K562 (cell line): Measurements from ENCODE around the gene NRM. TPM values are rescaled to one million over a fixed set of nuclear protein-coding genes. Genes with fewer than 3 reads are reported as not detected.

Experiments
- ARNT ChIP-seq, 2 experiments: fragments of 450-650 bp; IDR thresholded peaks; 2 replicates each; pipeline ENCODE4 v1.6.1; 2016; ENCODE audit warnings: mild to moderate bottlenecking in 1 of 2
- BRCA1 ChIP-seq, 2 experiments: fragments of 450-650 bp in 1 of 2; sonication (generic) in 1 of 2; formaldehyde crosslinking in 1 of 2; IDR thresholded peaks; 2 replicates each; pipeline versions ENCODE4 v1.5.0 to v1.6.1; 2017 to 2020; ENCODE audit warnings: mild to moderate bottlenecking in 1 of 2, missing genetic modification reagents in 1 of 2
- CGGBP1 ChIP-seq: fragments of 250-450 bp; sonication (Bioruptor Pico); IDR thresholded peaks from 2 replicates; pipeline ENCODE4 v1.9.0; 2021; ENCODE audit warnings: mild to moderate bottlenecking
- ELF4 ChIP-seq: fragments of 450-650 bp; formaldehyde crosslinking; IDR thresholded peaks from 2 replicates; pipeline ENCODE4 v1.4.0; 2022; ENCODE audit warnings: missing genetic modification characterization
- EP400 ChIP-seq: fragments of 450-650 bp; IDR thresholded peaks from 2 replicates; pipeline ENCODE4 v1.6.1; 2017; ENCODE audit warnings: antibody characterized with exemption, mild to moderate bottlenecking, moderate library complexity
- ESRRA ChIP-seq: fragments of 450-650 bp; IDR thresholded peaks from 2 replicates; pipeline ENCODE4 v1.6.1; 2014; ENCODE audit warnings: low read depth, mild to moderate bottlenecking, moderate library complexity, borderline replicate concordance
- IRF2 ChIP-seq: sonication (generic); formaldehyde crosslinking; IDR thresholded peaks from 2 replicates; pipeline ENCODE4 v1.8.1; 2022; ENCODE audit warnings: mild to moderate bottlenecking, missing genetic modification reagents
- MCM3 ChIP-seq: fragments of 450-650 bp; IDR thresholded peaks from 2 replicates; pipeline ENCODE4 v1.6.1; 2016
- NFRKB ChIP-seq: fragments of 450-650 bp; IDR thresholded peaks from 2 replicates; pipeline ENCODE4 v1.6.1; 2016; ENCODE audit warnings: low read depth
- NR4A1 ChIP-seq, 2 experiments: fragments of 250-450 bp in 1 of 2; fragments of 450-650 bp in 1 of 2; sonication (Bioruptor Pico) in 1 of 2; IDR thresholded peaks; 2 replicates each; pipeline versions ENCODE4 v1.4.0 to v1.6.1; 2016 to 2020; ENCODE audit warnings: mild to moderate bottlenecking in 2 of 2, missing compliant biosample characterization in 1 of 2, missing genetic modification characterization in 1 of 2, moderate library complexity in 1 of 2
- RFX1 ChIP-seq: fragments of 450-650 bp; IDR thresholded peaks from 2 replicates; pipeline ENCODE4 v1.6.1; 2016; ENCODE audit warnings: mild to moderate bottlenecking, moderate library complexity
- SMARCB1 ChIP-seq: IDR thresholded peaks from 2 replicates; pipeline ENCODE4 v1.6.1; 2011; ENCODE audit warnings: improper control_type of control experiment, low read depth; ENCODE audit not compliant: insufficient read length
- TOE1 ChIP-seq, 2 experiments: fragments of 450-650 bp in 1 of 2; sonication (generic) in 1 of 2; formaldehyde crosslinking in 1 of 2; IDR thresholded peaks; 2 replicates each; pipeline versions ENCODE4 v1.7.1 to v1.8.0; 2016 to 2022; ENCODE audit warnings: borderline replicate concordance in 2 of 2, mild to moderate bottlenecking in 2 of 2, antibody characterized with exemption in 1 of 2, inconsistent platforms in 1 of 2, low read depth in 1 of 2, missing genetic modification reagents in 1 of 2, moderate library complexity in 1 of 2
- ZNF354B ChIP-seq: fragments of 250-450 bp; sonication (Bioruptor Pico); IDR thresholded peaks from 2 replicates; pipeline ENCODE4 v1.4.0; 2020
- ZNF695 ChIP-seq: fragments of 450-650 bp; formaldehyde crosslinking; IDR thresholded peaks from 2 replicates; pipeline ENCODE4 v1.4.0; 2020; ENCODE audit warnings: mild to moderate bottlenecking, moderate library complexity
- polyA plus RNA-seq, 8 experiments: library from polyadenylated mRNA; depleted of rRNA in 4 of 8; stranded (reverse) in 5 of 8; unstranded in 3 of 8; fragments of >200 nt; fragmentation: Nextera tagmentation in 2 of 8; fragmentation: Illumina TruSeq in 1 of 8; extraction: Ambion mirVana in 2 of 8; extraction: Trizol in 1 of 8; gene quantifications; 2 replicates each; pipeline versions ENCODE4 v1.2.1 to v1.2.3, GENCODE V29; 2011 to 2014; ENCODE audit warnings: inconsistent platforms in 1 of 8, missing spikeins in 1 of 8
- total RNA-seq, 7 experiments: library from RNA; depleted of rRNA in 6 of 7; stranded (reverse); fragments of >200 nt in 6 of 7; fragmentation: Illumina TruSeq in 2 of 7; extraction: Trizol in 2 of 7; gene quantifications; 2 replicates each; pipeline versions ENCODE4 v1.2.1 to v1.2.3, GENCODE V29; 2011 to 2021; ENCODE audit warnings: low replicate concordance in 1 of 7
- TF ChIP-seq, protein P1 (sequence below): fragments of 450-650 bp; IDR thresholded peaks from 2 replicates; pipeline ENCODE4 v1.7.1; 2018; ENCODE audit warnings: mild to moderate bottlenecking, low read depth; ENCODE audit not compliant: partially characterized antibody
- TF ChIP-seq, protein P2 (sequence below): fragments of 250-450 bp; sonication (Bioruptor Pico); IDR thresholded peaks from 2 replicates; pipeline ENCODE4 v1.5.1; 2021; ENCODE audit warnings: mild to moderate bottlenecking
- TF ChIP-seq, protein P3 (sequence below): fragments of 250-450 bp; sonication (Bioruptor Pico); IDR thresholded peaks from 2 replicates; pipeline ENCODE4 v1.4.0; 2020; ENCODE audit warnings: mild to moderate bottlenecking
- TF ChIP-seq, protein P4 (sequence below): fragments of 250-450 bp; sonication (Bioruptor Pico); IDR thresholded peaks from 2 replicates; pipeline ENCODE4 v1.4.0; 2020; ENCODE audit warnings: borderline replicate concordance

The NRM gene
- total and polyA plus RNA-seq, 9 of the 15 experiments (the other 6 are each of a cell fraction or from before 2014, with no cell fraction given): 9.7 to 58.2 (median 18.1) TPM

- peak; percentile 71 for TF ChIP-seq TOE1 (IDR thresholded peaks at IDR 0.05; ENCODE audit: borderline replicate concordance)
- TF ChIP-seq TOE1 (CRISPR knock-in tag; IDR thresholded peaks at IDR 0.05; ENCODE audit: borderline replicate concordance, low read depth): peak; percentile 68; the same call in 1 of the 2 replicates
- peak; percentile 69 for TF ChIP-seq ELF4 (CRISPR knock-in tag)
- TF ChIP-seq CGGBP1 (CRISPR knock-in tag): 0 out of 2 replicates have a peak, but pooled peaks have one; percentile 9
- no peak for TF ChIP-seq SMARCB1
- TF ChIP-seq NFRKB: peak; percentile 89; the same call in 1 of the 2 replicates
- TF ChIP-seq, protein P1, sequence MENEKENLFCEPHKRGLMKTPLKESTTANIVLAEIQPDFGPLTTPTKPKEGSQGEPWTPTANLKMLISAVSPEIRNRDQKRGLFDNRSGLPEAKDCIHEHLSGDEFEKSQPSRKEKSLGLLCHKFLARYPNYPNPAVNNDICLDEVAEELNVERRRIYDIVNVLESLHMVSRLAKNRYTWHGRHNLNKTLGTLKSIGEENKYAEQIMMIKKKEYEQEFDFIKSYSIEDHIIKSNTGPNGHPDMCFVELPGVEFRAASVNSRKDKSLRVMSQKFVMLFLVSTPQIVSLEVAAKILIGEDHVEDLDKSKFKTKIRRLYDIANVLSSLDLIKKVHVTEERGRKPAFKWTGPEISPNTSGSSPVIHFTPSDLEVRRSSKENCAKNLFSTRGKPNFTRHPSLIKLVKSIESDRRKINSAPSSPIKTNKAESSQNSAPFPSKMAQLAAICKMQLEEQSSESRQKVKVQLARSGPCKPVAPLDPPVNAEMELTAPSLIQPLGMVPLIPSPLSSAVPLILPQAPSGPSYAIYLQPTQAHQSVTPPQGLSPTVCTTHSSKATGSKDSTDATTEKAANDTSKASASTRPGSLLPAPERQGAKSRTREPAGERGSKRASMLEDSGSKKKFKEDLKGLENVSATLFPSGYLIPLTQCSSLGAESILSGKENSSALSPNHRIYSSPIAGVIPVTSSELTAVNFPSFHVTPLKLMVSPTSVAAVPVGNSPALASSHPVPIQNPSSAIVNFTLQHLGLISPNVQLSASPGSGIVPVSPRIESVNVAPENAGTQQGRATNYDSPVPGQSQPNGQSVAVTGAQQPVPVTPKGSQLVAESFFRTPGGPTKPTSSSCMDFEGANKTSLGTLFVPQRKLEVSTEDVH: peak; percentile 66
- TF ChIP-seq ZNF354B (CRISPR knock-in tag): no peak
- no peak for TF ChIP-seq MCM3
- no peak for TF ChIP-seq BRCA1 (IDR thresholded peaks at IDR 0.05)
- TF ChIP-seq BRCA1 (CRISPR knock-in tag; IDR thresholded peaks at IDR 0.05): no peak
- TF ChIP-seq RFX1: no peak
- TF ChIP-seq EP400: peak; percentile 48; the same call in 1 of the 2 replicates
- 0 out of 2 replicates have a peak, but pooled peaks have one; percentile 43 for TF ChIP-seq ESRRA
- TF ChIP-seq, protein P2, sequence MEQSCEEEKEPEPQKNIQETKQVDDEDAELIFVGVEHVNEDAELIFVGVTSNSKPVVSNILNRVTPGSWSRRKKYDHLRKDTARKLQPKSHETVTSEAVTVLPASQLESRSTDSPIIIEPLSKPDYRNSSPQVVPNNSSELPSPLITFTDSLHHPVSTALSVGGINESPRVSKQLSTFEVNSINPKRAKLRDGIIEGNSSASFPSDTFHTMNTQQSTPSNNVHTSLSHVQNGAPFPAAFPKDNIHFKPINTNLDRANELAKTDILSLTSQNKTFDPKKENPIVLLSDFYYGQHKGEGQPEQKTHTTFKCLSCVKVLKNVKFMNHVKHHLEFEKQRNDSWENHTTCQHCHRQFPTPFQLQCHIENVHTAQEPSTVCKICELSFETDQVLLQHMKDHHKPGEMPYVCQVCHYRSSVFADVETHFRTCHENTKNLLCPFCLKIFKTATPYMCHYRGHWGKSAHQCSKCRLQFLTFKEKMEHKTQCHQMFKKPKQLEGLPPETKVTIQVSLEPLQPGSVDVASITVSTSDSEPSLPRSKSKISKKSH: no peak
- peak; percentile 73 for TF ChIP-seq NR4A1 (CRISPR knock-in tag; IDR thresholded peaks at IDR 0.05)
- no peak for TF ChIP-seq NR4A1 (tag; IDR thresholded peaks at IDR 0.05)
- TF ChIP-seq, protein P3, sequence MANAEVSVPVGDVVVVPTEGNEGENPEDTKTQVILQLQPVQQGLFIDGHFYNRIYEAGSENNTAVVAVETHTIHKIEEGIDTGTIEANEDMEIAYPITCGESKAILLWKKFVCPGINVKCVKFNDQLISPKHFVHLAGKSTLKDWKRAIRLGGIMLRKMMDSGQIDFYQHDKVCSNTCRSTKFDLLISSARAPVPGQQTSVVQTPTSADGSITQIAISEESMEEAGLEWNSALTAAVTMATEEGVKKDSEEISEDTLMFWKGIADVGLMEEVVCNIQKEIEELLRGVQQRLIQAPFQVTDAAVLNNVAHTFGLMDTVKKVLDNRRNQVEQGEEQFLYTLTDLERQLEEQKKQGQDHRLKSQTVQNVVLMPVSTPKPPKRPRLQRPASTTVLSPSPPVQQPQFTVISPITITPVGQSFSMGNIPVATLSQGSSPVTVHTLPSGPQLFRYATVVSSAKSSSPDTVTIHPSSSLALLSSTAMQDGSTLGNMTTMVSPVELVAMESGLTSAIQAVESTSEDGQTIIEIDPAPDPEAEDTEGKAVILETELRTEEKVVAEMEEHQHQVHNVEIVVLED (CRISPR knock-in tag): peak; percentile 71
- TF ChIP-seq ZNF695 (CRISPR knock-in tag): 0 out of 2 replicates have a peak, but pooled peaks have one; percentile 35
- peak; percentile 6 to 79; a peak in 1 of 4 replicates for TF ChIP-seq ARNT (IDR thresholded peaks at IDR 0.05)
- TF ChIP-seq IRF2 (CRISPR knock-in tag): no peak
- TF ChIP-seq, protein P4, sequence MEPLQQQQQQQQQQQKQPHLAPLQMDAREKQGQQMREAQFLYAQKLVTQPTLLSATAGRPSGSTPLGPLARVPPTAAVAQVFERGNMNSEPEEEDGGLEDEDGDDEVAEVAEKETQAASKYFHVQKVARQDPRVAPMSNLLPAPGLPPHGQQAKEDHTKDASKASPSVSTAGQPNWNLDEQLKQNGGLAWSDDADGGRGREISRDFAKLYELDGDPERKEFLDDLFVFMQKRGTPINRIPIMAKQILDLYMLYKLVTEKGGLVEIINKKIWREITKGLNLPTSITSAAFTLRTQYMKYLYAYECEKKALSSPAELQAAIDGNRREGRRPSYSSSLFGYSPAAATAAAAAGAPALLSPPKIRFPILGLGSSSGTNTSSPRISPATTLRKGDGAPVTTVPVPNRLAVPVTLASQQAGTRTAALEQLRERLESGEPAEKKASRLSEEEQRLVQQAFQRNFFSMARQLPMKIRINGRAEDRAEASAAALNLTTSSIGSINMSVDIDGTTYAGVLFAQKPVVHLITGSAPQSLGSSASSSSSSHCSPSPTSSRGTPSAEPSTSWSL (CRISPR knock-in tag): no peak
Measured at GRCh38 chr6:30721198-30722024, 30.6 kb upstream of the NRM start (continued).
